Non-pigmented ciliary epithelial cell (primary cell): ENCODE results near the gene DTNA.

ENCODE experiments used
- DNase-seq: peaks from one replicate; pipeline ENCODE4 v3.0.0-alpha.2; 2010; ENCODE audit warnings: low read depth

The DTNA gene

GRCh38 chr18:34938090-34938489 lies 228.0 kb downstream of the DTNA start:
- DNase-seq: no peak
